ENCODE measurements around the gene MAGIX. TPM values are rescaled to one million over a fixed set of nuclear protein-coding genes. Genes with fewer than 3 reads are reported as not detected.

MAGIX gene
- total and polyA plus RNA-seq, 2 of the 4 experiments (the other 2 are of a cell fraction), result 0.72 to 1.1 TPM

GRCh38 chrX:49177338-49177833, 14.8 kb downstream of the MAGIX start:
- Histone ChIP-seq H3K9ac (ENCODE audit: low read depth, low read length) (no peak overlapping the region), H4K8ac (ENCODE audit: low read depth in 2 of 2, low read length in 2 of 2) (no peak overlapping the region), H2BK15ac (ENCODE audit: low read depth, low read length) (no peak overlapping the region), H3K9me1 (ENCODE audit: insufficient read depth, low read length) (0 out of 2 replicates have a peak, but pooled peaks cover 5% of the 10 kb centered on the region), H3K4me1 (ENCODE audit: control insufficient read depth, insufficient read depth, low read length) (peaks cover 2% of the 10 kb centered on the region), H3K56ac (ENCODE audit: extremely low read depth, insufficient read depth, low read length) (no peak overlapping the region), H2AK5ac (ENCODE audit: low read depth, low read length) (no peak overlapping the region), H3K27me3 (ENCODE audit: control insufficient read depth, insufficient read depth, low read length) (no peaks in the 10 kb centered on the region), H4K20me1 (ENCODE audit: insufficient read depth, low read length) (no peaks in the 10 kb centered on the region; the same call in 1 of the 2 replicates), H3K79me1 (ENCODE audit: low read depth in 1 of 2, low read length in 2 of 2) (peaks cover 14 to 15% of the 10 kb centered on the region in 2 experiments; a peak in 3 of 4 replicates), H3K36me3 (ENCODE audit: control insufficient read depth, insufficient read depth, low read length) (peaks cover 25% of the 10 kb centered on the region), H2BK5ac (ENCODE audit: low read depth, low read length, poor library complexity, severe bottlenecking) (no peak overlapping the region), H2AFZ (replicated peaks; ENCODE audit: low read length, poor library complexity) (no peak overlapping the region), H3K27ac (ENCODE audit: insufficient read depth, low read length) (no peak overlapping the region), H2BK20ac (ENCODE audit: low read depth, low read length) (no peak overlapping the region), H3K14ac (replicated peaks; ENCODE audit: low read depth, low read length) (no peak overlapping the region), H2BK120ac (ENCODE audit: low read depth, low read length) (no peak overlapping the region), H3K18ac (ENCODE audit: low read depth, low read length) (no peak overlapping the region), H2AK9ac (replicated peaks; ENCODE audit: low read depth, low read length, poor library complexity) (peak overlapping the region; percentile 65), H3K4ac (ENCODE audit: low read depth, low read length) (no peak overlapping the region), H3K9me3 (ENCODE audit: control insufficient read depth, insufficient read depth, low read length) (no peaks in the 10 kb centered on the region; the same call in 1 of the 2 replicates), H3K4me2 (ENCODE audit: low read depth, low read length) (no peak overlapping the region), H4K5ac (ENCODE audit: low read depth, low read length) (no peak overlapping the region), H4K91ac (ENCODE audit: insufficient read depth, low read depth, low read length) (no peak overlapping the region), H3K23ac (ENCODE audit: low read depth, low read length) (no peak overlapping the region), H3K4me3 (ENCODE audit: insufficient read depth, low read depth, low read length) (no peak overlapping the region)
- no TSS peak for BruUV-seq (replicated peaks)
- CTCF ChIA-PET, result interaction anchor here (0.7 kb wide), 1 partner anchor 8 kb away, joined by 4 read pairs; no protein-coding TSS in a partner anchor
- intact Hi-C loops (cut with micrococcal nuclease), result no loop called here
- 71% methylated on average over 3 of the region's 4 CpGs; no CpG with 5 or more reads in 1 of the 2 experiments for WGBS, 2 experiments (ENCODE audit: extremely low coverage in 2 of 2, insufficient read length in 1 of 2)
- ATAC-seq (ENCODE audit: low read depth) (no peak), DNase-seq (no peak)
- POLR2A ChIA-PET (ENCODE audit: unreplicated experiment), result no interaction called here
- no peak for TF ChIP-seq RAD21 (IDR thresholded peaks at IDR 0.05; ENCODE audit: low read length)
- no peak for TF ChIP-seq ELK1 (IDR thresholded peaks at IDR 0.05; ENCODE audit: borderline replicate concordance, low read depth, low read length)
- TF ChIP-seq MAFK (IDR thresholded peaks at IDR 0.05; ENCODE audit: low read depth, low read length), result no peak
- dilution Hi-C loops (cut with HindIII; ENCODE audit: low sequenced_read_pairs, unreplicated experiment), result no loop called here
- in situ Hi-C loops (cut with MboI; ENCODE audit: low sequenced_read_pairs), result no loop called here
